ENCODE results near the gene COASY.

DNA sequence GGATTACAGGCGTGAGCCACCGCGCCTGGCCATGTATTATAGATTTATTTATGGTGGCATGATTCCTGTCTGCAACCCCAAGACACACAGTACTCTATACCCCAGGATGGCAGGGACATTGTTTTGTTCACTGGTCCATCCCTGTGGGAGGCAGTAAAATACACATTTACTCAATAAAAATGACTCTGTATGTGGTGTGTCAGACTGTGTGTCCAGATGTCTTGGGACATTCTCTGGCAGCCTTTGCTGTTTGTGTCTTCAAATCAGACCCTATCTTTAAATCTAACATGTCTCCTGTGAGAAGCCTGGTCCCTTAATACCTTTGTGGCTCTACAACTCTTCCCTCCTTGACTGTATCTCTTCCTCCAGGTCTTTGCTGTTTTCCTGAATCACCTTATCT is 1.7 kb upstream of the COASY start:
- TF ChIP-seq, protein P1, sequence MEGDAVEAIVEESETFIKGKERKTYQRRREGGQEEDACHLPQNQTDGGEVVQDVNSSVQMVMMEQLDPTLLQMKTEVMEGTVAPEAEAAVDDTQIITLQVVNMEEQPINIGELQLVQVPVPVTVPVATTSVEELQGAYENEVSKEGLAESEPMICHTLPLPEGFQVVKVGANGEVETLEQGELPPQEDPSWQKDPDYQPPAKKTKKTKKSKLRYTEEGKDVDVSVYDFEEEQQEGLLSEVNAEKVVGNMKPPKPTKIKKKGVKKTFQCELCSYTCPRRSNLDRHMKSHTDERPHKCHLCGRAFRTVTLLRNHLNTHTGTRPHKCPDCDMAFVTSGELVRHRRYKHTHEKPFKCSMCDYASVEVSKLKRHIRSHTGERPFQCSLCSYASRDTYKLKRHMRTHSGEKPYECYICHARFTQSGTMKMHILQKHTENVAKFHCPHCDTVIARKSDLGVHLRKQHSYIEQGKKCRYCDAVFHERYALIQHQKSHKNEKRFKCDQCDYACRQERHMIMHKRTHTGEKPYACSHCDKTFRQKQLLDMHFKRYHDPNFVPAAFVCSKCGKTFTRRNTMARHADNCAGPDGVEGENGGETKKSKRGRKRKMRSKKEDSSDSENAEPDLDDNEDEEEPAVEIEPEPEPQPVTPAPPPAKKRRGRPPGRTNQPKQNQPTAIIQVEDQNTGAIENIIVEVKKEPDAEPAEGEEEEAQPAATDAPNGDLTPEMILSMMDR (IDR thresholded peaks at IDR 0.05), result no peak
- TF ChIP-seq EP300 (IDR thresholded peaks at IDR 0.05), result no peak
- no peak for TF ChIP-seq POLR2A (IDR thresholded peaks at IDR 0.05)
